ENCODE data around the gene MAPK4.

MAPK4 gene

GRCh38 chr18:50665015-50665414 is 105.1 kb downstream of the MAPK4 start:
- Histone ChIP-seq H3K27ac (ENCODE audit: extremely low read depth, low read depth, low read length) (no peak overlapping the region), H3K36me3 (ENCODE audit: control insufficient read depth in 2 of 2, insufficient read depth in 1 of 2, low read length in 2 of 2) (no peaks in the 10 kb centered on the region), H3K4me1 (ENCODE audit: control insufficient read depth, insufficient read depth, low read length) (no peaks in the 10 kb centered on the region), H3K4me3 (ENCODE audit: low read depth, low read length) (no peak overlapping the region), H3K9me3 (ENCODE audit: control insufficient read depth, insufficient read depth, low read depth, low read length) (no peaks in the 10 kb centered on the region)
- ChIA-PET POLR2A (no interaction called here), CTCF (interaction anchor here (0.6 kb wide), 1 partner anchor 144 kb away, joined by 4 read pairs; no protein-coding TSS in a partner anchor)
- TF ChIP-seq ZNF600 (tag by site-specific recombination; IDR thresholded peaks at IDR 0.05) = no peak
- TF ChIP-seq ZIC2 (tag by site-specific recombination; IDR thresholded peaks at IDR 0.05) = peak; percentile 97

DNA sequence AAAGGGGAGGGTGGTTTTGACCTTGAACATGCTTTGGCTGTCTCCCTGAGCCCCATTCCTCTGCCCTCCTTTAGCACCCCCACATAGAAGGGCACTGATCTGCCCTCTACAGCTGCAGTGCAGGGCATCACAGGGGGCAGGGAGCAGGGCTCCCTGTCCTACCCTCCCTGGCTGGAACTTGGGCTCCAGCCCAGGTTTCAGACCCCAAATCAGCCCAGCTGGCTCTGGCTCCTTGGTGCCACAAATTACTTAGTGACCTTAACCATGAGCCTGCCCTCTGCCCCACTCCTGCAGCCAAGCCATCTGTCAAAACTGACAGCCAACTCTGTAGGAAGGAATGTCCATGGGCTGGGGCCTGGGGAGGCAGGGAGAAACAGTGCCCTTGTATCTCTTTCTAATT is 105.6 kb downstream of the MAPK4 start:
- CTCF ChIA-PET = no interaction called here
- TF ChIP-seq ZNF114 (tag by site-specific recombination; IDR thresholded peaks at IDR 0.05) (no peak), ZIC2 (tag by site-specific recombination; IDR thresholded peaks at IDR 0.05) (peak; percentile 56)

DNA sequence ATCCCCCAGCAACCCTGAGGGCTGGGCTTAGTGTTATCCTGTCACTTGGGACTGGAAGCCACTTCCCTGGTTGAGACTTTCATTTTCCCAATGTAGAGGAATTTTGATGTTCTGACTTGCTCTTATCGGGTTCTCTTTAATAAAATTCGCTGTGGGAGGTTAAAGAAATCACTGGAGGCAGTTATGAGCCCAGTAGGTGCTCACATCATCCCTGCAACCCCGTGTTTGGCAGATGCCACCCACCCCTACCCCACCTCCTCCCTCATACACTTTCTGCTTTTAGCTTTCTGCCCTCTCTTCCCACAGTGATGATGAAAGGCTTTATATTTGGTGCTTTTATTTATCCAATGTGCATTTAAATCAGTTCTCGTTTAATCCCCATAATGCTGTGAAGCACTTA is 106.6 kb downstream of the MAPK4 start:
- Histone ChIP-seq H3K9me3 (ENCODE audit: control insufficient read depth, insufficient read depth, low read depth, low read length) (no peaks in the 10 kb centered on the region), H3K4me1 (ENCODE audit: control insufficient read depth, insufficient read depth, low read length) (no peaks in the 10 kb centered on the region), H3K36me3 (ENCODE audit: control insufficient read depth in 2 of 2, insufficient read depth in 1 of 2, low read length in 2 of 2) (no peaks in the 10 kb centered on the region), H3K27ac (ENCODE audit: extremely low read depth, low read depth, low read length) (no peak overlapping the region), H3K4me3 (ENCODE audit: low read depth, low read length) (no peak overlapping the region)
- POLR2A ChIA-PET = interaction anchor here (0.6 kb wide), 2 partner anchors 377 to 973 kb away, joined by 3 to 4 read pairs; no protein-coding TSS in a partner anchor
- CTCF ChIA-PET = interaction anchor here (0.9 kb wide), 1 partner anchor 9 kb away, joined by 3 read pairs; no protein-coding TSS in a partner anchor
- TF ChIP-seq ZFHX2 (tag by site-specific recombination; conservative IDR thresholded peaks at IDR 0.05) = peak; percentile 63
- peak; percentile 62; the same call in 1 of the 2 replicates for TF ChIP-seq EGR2 (tag by site-specific recombination; IDR thresholded peaks at IDR 0.05; ENCODE audit: low read depth)
- TF ChIP-seq REPIN1 (tag by site-specific recombination; IDR thresholded peaks at IDR 0.05; ENCODE audit: low read depth) = no peak
- TF ChIP-seq GLIS1 (tag by site-specific recombination; IDR thresholded peaks at IDR 0.05) = peak; percentile 72
- no peak for TF ChIP-seq OSR2 (tag by site-specific recombination; IDR thresholded peaks at IDR 0.05)
- TF ChIP-seq ZIC2 (tag by site-specific recombination; IDR thresholded peaks at IDR 0.05) = 0 out of 2 replicates have a peak, but pooled peaks have one; percentile 18

More for the DNA sequence above, 105.6 kb downstream of the MAPK4 start:
- Histone ChIP-seq H3K36me3 (ENCODE audit: control insufficient read depth in 2 of 2, insufficient read depth in 1 of 2, low read length in 2 of 2) (no peaks in the 10 kb centered on the region), H3K4me3 (ENCODE audit: low read depth, low read length) (no peak overlapping the region), H3K27ac (ENCODE audit: extremely low read depth, low read depth, low read length) (no peak overlapping the region), H3K9me3 (ENCODE audit: control insufficient read depth, insufficient read depth, low read depth, low read length) (no peaks in the 10 kb centered on the region), H3K4me1 (ENCODE audit: control insufficient read depth, insufficient read depth, low read length) (no peaks in the 10 kb centered on the region)
- POLR2A ChIA-PET = no interaction called here

GRCh38 chr18:50671376-50671775 is 111.5 kb downstream of the MAPK4 start:
- Histone ChIP-seq H3K27ac (ENCODE audit: extremely low read depth, low read depth, low read length) (no peak overlapping the region), H3K4me3 (ENCODE audit: low read depth, low read length) (no peak overlapping the region), H3K4me1 (ENCODE audit: control insufficient read depth, insufficient read depth, low read length) (0 out of 2 replicates have a peak, but pooled peaks cover 3% of the 10 kb centered on the region), H3K9me3 (ENCODE audit: control insufficient read depth, insufficient read depth, low read depth, low read length) (no peaks in the 10 kb centered on the region), H3K36me3 (ENCODE audit: control insufficient read depth in 2 of 2, insufficient read depth in 1 of 2, low read length in 2 of 2) (no peaks in the 10 kb centered on the region; a peak in 1 of 3 replicates)
- ChIA-PET POLR2A (no interaction called here), CTCF (no interaction called here)
- TF ChIP-seq ZNF23 (tag by site-specific recombination; IDR thresholded peaks at IDR 0.05; ENCODE audit: borderline replicate concordance) = no peak
- TF ChIP-seq ZNF114 (tag by site-specific recombination; IDR thresholded peaks at IDR 0.05) = no peak
- no peak for TF ChIP-seq ZBTB17 (tag by site-specific recombination; IDR thresholded peaks at IDR 0.05)
- TF ChIP-seq YY2 (tag by site-specific recombination; IDR thresholded peaks at IDR 0.05) = no peak
- TF ChIP-seq ZNF76 (tag by site-specific recombination; IDR thresholded peaks at IDR 0.05; ENCODE audit: borderline replicate concordance, low read depth) = no peak
- no peak for TF ChIP-seq ZNF10 (tag by site-specific recombination; IDR thresholded peaks at IDR 0.05)
- TF ChIP-seq ZNF350 (tag by site-specific recombination; IDR thresholded peaks at IDR 0.05) = no peak
- TF ChIP-seq ZNF560 (tag by site-specific recombination; IDR thresholded peaks at IDR 0.05; ENCODE audit: borderline replicate concordance) = no peak
- TF ChIP-seq ZNF184 (tag by site-specific recombination; IDR thresholded peaks at IDR 0.05) = no peak

All from HEK293 (cell line).